ENCODE data around the gene INPPL1.

The INPPL1 gene

GRCh38 chr11:72242141-72242540, 17.6 kb downstream of the INPPL1 start:
- Histone ChIP-seq H3K36me3 (ENCODE audit: insufficient read depth, low read length) (peaks cover 16% of the 10 kb centered on the region), H3K9me3 (replicated peaks; ENCODE audit: low read length) (no peaks in the 10 kb centered on the region), H3K4me1 (ENCODE audit: control insufficient read depth, insufficient read depth, low read length) (peaks cover 16% of the 10 kb centered on the region), H3K9ac (ENCODE audit: low read depth, low read length) (no peak overlapping the region), H3K4me2 (ENCODE audit: low read length) (no peak overlapping the region), H3K4me3 (ENCODE audit: low read length) (no peak overlapping the region), H3K27me3 (ENCODE audit: control insufficient read depth, insufficient read depth, low read length) (peaks cover 63% of the 10 kb centered on the region)

- Histone ChIP-seq H3K4me2 (ENCODE audit: low read length) (no peak overlapping the region), H3K9me3 (replicated peaks; ENCODE audit: low read length) (no peaks in the 10 kb centered on the region), H3K36me3 (ENCODE audit: insufficient read depth, low read length) (peaks cover 5% of the 10 kb centered on the region), H3K27me3 (ENCODE audit: control insufficient read depth, insufficient read depth, low read length) (peaks cover 74% of the 10 kb centered on the region), H3K9ac (ENCODE audit: low read depth, low read length) (no peak overlapping the region), H3K4me1 (ENCODE audit: control insufficient read depth, insufficient read depth, low read length) (peaks cover 16% of the 10 kb centered on the region), H3K4me3 (ENCODE audit: low read length) (no peak overlapping the region)
Measured at GRCh38 chr11:72243173-72244059, 18.8 kb downstream of the INPPL1 start.

GRCh38 chr11:72244060-72244360, 19.4 kb downstream of the INPPL1 start, which contains the start of gene PHOX2A:
PHOX2A (minus strand) TSS chr11:72244176; CDS start chr11:72244004, 172 bp downstream.
- peaks cover 80% of the 10 kb centered on the region for H3K27me3 ChIP-seq (ENCODE audit: control insufficient read depth, insufficient read depth, low read length)
- H3K4me2 ChIP-seq (ENCODE audit: low read length), result peak within 1 kb of the TSS; percentile 29
- no peaks in the 10 kb centered on the region for H3K36me3 ChIP-seq (ENCODE audit: insufficient read depth, low read length)
- no peaks in the 10 kb centered on the region for H3K9me3 ChIP-seq (replicated peaks; ENCODE audit: low read length)
- no peak within 1 kb of the TSS for H3K4me3 ChIP-seq (ENCODE audit: low read length)
- H3K9ac ChIP-seq (ENCODE audit: low read depth, low read length), result no peak within 1 kb of the TSS
- H3K4me1 ChIP-seq (ENCODE audit: control insufficient read depth, insufficient read depth, low read length), result peaks cover 15% of the 10 kb centered on the region

GRCh38 chr11:72244361-72245262, 20.0 kb downstream of the INPPL1 start:
- H3K9me3 ChIP-seq (replicated peaks; ENCODE audit: low read length), result no peaks in the 10 kb centered on the region
- no peak overlapping the region for H3K9ac ChIP-seq (ENCODE audit: low read depth, low read length)
- no peaks in the 10 kb centered on the region for H3K36me3 ChIP-seq (ENCODE audit: insufficient read depth, low read length)
- peaks cover 9% of the 10 kb centered on the region for H3K4me1 ChIP-seq (ENCODE audit: control insufficient read depth, insufficient read depth, low read length)
- peak overlapping the region; percentile 29 for H3K4me2 ChIP-seq (ENCODE audit: low read length)
- H3K4me3 ChIP-seq (ENCODE audit: low read length), result no peak overlapping the region
- H3K27me3 ChIP-seq (ENCODE audit: control insufficient read depth, insufficient read depth, low read length), result peaks cover 80% of the 10 kb centered on the region

DNA sequence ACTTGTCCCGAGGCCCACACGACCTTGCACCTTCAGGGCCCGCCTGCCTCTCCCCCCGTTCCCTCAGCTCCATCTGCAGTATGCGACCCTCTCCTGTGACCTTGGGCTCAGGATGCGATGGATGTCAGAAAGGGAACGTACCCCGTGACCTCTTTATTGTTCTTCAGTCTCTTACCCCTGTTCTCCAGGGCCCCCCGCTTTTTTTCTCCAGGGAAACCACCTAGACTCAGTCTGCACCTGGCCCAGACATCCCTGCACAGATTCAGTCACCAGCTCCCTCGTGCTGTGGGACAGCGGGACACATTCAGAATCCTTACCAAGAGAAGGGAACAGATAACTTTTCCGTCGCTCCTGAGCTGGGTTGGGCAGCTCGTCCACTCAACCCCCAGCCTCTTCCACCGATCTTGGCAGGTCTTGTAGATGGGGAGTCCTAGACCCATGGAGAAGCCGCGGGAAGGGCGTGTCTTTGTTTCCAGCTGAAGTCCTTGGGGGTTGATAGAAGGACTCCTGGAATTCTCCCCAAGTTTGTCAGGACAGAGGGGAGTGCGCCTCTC, 20.8 kb downstream of the INPPL1 start:
- Histone ChIP-seq H3K4me1 (ENCODE audit: control insufficient read depth, insufficient read depth, low read length) (peaks cover 2% of the 10 kb centered on the region), H3K4me3 (ENCODE audit: low read length) (no peak overlapping the region), H3K9ac (ENCODE audit: low read depth, low read length) (no peak overlapping the region), H3K4me2 (ENCODE audit: low read length) (no peak overlapping the region), H3K36me3 (ENCODE audit: insufficient read depth, low read length) (no peaks in the 10 kb centered on the region), H3K27me3 (ENCODE audit: control insufficient read depth, insufficient read depth, low read length) (peaks cover 82% of the 10 kb centered on the region), H3K9me3 (replicated peaks; ENCODE audit: low read length) (no peaks in the 10 kb centered on the region)

DNA sequence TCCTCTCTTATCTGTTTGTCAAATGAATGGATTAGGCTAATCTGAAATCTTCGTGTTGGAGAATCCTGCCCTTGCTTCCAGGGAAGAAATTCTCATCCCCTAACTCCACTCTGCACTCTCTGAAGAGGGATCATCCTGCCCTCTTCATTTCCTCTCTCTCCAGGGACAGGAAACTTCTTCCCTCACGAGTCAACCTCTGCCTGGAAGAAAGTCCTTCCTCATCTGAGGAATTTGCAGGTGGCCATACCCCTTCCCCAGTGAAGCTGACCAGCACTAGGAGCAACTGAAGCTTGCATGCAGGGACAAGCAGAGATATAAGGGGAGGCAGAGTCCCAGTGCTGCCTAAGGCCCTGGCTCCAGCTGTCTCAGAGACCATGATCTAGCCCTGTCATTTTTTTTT, 23.0 kb downstream of the INPPL1 start:
- Histone ChIP-seq H3K27me3 (ENCODE audit: control insufficient read depth, insufficient read depth, low read length) (peaks cover 85% of the 10 kb centered on the region), H3K9ac (ENCODE audit: low read depth, low read length) (no peak overlapping the region), H3K9me3 (replicated peaks; ENCODE audit: low read length) (no peaks in the 10 kb centered on the region), H3K4me3 (ENCODE audit: low read length) (no peak overlapping the region), H3K4me1 (ENCODE audit: control insufficient read depth, insufficient read depth, low read length) (no peaks in the 10 kb centered on the region), H3K36me3 (ENCODE audit: insufficient read depth, low read length) (no peaks in the 10 kb centered on the region), H3K4me2 (ENCODE audit: low read length) (no peak overlapping the region)

DNA sequence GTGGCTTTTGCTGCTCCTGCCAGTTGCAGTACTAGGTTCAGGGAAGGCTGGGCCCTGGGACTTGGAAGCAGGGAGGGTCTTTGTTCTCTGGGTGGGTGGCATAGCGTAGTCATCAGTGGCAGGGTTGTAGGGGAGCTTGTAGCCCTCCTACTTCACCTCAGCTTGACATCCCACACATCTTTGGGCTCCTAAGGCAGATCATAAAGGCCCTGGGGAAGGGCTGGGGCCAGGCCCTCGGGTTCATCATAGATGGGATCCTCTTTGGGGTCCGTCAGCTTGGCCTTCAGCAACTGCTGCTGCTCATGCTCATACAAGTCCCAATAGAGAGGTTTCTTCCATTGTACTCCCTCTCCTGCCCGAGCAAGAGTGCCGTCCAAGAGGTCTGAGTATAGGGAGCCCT, 25.4 kb downstream of the INPPL1 start:
- peaks cover 88% of the 10 kb centered on the region for H3K27me3 ChIP-seq (ENCODE audit: control insufficient read depth, insufficient read depth, low read length)

GRCh38 chr11:72250661-72251464, 26.3 kb downstream of the INPPL1 start:
- Histone ChIP-seq H3K27me3 (ENCODE audit: control insufficient read depth, insufficient read depth, low read length) (peaks cover 87% of the 10 kb centered on the region), H3K9me3 (replicated peaks; ENCODE audit: low read length) (no peaks in the 10 kb centered on the region), H3K9ac (ENCODE audit: low read depth, low read length) (no peak overlapping the region), H3K36me3 (ENCODE audit: insufficient read depth, low read length) (no peaks in the 10 kb centered on the region), H3K4me3 (ENCODE audit: low read length) (no peak overlapping the region), H3K4me2 (ENCODE audit: low read length) (no peak overlapping the region), H3K4me1 (ENCODE audit: control insufficient read depth, insufficient read depth, low read length) (no peaks in the 10 kb centered on the region)

More for the DNA sequence above, 25.4 kb downstream of the INPPL1 start:
- Histone ChIP-seq H3K36me3 (ENCODE audit: insufficient read depth, low read length) (no peaks in the 10 kb centered on the region), H3K4me1 (ENCODE audit: control insufficient read depth, insufficient read depth, low read length) (no peaks in the 10 kb centered on the region), H3K9me3 (replicated peaks; ENCODE audit: low read length) (no peaks in the 10 kb centered on the region), H3K4me2 (ENCODE audit: low read length) (no peak overlapping the region), H3K9ac (ENCODE audit: low read depth, low read length) (no peak overlapping the region), H3K4me3 (ENCODE audit: low read length) (no peak overlapping the region)

GRCh38 chr11:72251614-72252013, 27.0 kb downstream of the INPPL1 start:
- Histone ChIP-seq H3K4me3 (ENCODE audit: low read length) (no peak overlapping the region), H3K4me1 (ENCODE audit: control insufficient read depth, insufficient read depth, low read length) (no peaks in the 10 kb centered on the region), H3K4me2 (ENCODE audit: low read length) (no peak overlapping the region), H3K27me3 (ENCODE audit: control insufficient read depth, insufficient read depth, low read length) (peaks cover 87% of the 10 kb centered on the region), H3K9ac (ENCODE audit: low read depth, low read length) (no peak overlapping the region), H3K9me3 (replicated peaks; ENCODE audit: low read length) (no peaks in the 10 kb centered on the region), H3K36me3 (ENCODE audit: insufficient read depth, low read length) (no peaks in the 10 kb centered on the region)

- Histone ChIP-seq H3K27me3 (ENCODE audit: control insufficient read depth, insufficient read depth, low read length) (peaks cover 73% of the 10 kb centered on the region), H3K9ac (ENCODE audit: low read depth, low read length) (no peak overlapping the region), H3K36me3 (ENCODE audit: insufficient read depth, low read length) (no peaks in the 10 kb centered on the region), H3K4me3 (ENCODE audit: low read length) (no peak overlapping the region), H3K4me1 (ENCODE audit: control insufficient read depth, insufficient read depth, low read length) (no peaks in the 10 kb centered on the region), H3K4me2 (ENCODE audit: low read length) (no peak overlapping the region), H3K9me3 (replicated peaks; ENCODE audit: low read length) (no peaks in the 10 kb centered on the region)
Measured at GRCh38 chr11:72253392-72253791, 28.8 kb downstream of the INPPL1 start.

Data from skeletal muscle satellite cell (primary cell).